ENCODE data around the gene WDR33.

WDR33 gene

DNA sequence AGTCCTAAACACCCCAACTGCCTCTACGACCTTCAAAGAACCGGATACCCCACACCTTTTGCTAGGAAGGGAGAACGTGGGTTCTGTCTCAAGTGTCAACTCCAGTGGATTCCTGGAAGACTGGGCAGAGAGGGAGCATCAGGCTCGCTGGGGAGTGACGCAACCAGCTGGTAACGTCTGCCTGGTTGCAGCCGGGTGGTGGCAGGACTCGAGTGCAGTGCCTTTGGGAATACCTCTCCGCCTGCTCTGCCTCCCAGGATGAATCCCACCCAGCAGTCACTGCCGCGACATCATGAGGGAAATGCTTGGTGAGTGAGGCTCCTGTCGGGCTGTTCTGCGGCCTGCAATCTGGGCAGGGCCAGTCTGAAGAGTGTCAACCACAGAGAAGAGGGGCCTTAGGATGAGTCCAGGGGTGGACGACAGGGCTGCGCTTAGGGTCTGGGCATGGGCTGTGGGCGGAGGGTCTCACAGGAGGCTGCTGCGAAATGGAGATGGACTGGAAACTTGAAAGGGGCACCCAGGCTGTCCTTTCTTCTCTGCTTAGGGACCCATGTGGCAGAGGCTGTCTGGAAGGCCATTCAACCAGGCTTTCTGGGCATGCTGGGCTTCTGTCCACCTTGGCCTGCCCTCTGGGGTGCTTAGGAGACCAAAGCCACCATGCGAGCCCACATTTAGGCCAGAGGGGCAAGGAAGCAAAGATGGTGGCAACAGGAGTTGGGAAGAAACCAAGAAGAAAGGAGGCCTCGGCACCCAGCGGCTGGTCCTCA lies 152.1 kb downstream of the WDR33 start:
- no peak for FAIRE-seq
- DNase-seq (ENCODE audit: low spot score), result no peak

DNA sequence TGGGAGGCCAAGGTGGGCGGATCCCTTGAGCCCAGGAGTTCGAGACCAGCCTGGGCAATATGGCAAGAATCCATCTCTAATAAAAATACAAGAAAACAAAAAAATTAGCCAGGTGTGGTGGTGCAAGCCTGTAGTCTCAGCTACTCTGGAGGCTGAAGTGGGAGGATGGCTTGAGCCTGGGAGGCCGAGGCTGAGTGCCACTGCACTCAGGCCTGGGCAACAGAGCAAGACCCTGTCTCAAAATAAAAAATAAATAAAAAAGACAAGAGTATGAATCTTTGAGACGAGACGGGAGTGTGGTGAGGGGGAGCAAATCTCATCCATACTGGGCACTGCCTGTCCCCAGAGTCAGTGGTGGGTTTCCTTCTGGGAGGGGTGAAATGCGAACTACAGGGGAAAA lies 152.8 kb downstream of the WDR33 start:
- DNase-seq (ENCODE audit: low spot score) (no peak), FAIRE-seq (no peak)

DNA sequence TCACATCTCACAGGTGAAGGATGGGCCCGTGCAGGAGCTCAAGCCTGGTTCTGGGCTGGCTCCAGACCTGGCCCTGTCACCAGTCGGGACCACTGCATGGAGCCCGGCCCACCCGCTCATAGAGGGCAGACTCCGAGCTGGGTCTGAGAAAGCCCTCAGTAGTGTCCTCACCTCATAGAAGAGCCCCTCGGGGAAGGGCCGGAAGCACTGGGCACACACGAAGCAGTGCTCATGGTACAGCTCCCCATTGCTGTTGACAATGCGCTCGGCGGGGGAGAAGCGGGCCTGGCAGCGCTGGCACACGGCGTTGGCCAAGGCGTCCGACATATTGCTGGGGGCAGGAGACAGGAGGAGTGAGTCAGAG lies 153.8 kb downstream of the WDR33 start:
- FAIRE-seq (no peak), DNase-seq (ENCODE audit: low spot score) (no peak)

DNA sequence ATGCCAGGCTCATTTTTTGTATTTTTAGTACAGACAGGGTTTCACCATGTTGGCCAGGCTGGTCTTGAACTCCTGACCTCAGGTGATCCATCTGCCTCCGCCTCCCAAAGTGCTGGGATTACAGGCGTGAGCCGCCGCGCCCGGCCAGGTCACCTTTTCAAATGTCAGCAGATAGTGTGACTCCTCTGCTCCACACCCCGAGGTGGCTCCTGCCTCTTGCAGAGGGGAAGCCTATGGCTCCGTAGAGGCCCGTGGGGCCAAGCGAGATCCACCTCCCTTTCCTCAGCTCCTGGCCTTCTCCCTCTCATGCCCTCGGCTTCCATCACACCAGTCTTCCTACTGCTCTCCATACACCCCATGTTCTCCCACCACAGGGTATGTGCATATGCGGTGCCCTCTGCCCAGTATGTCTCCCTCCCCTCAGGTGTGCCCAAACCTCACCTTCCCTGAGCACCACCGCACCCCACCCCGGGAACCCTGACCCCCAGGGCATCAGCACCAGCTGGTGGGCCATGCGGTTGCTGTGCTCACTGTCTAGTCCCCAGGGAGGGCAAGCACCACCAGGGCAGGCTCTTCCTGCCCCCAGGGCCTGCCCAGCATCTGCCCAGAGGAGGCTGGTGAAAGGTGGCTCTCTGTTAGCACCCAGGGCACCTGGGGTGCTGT lies 154.3 kb downstream of the WDR33 start:
- DNase-seq (ENCODE audit: low spot score), result no peak
- FAIRE-seq, result no peak

DNA sequence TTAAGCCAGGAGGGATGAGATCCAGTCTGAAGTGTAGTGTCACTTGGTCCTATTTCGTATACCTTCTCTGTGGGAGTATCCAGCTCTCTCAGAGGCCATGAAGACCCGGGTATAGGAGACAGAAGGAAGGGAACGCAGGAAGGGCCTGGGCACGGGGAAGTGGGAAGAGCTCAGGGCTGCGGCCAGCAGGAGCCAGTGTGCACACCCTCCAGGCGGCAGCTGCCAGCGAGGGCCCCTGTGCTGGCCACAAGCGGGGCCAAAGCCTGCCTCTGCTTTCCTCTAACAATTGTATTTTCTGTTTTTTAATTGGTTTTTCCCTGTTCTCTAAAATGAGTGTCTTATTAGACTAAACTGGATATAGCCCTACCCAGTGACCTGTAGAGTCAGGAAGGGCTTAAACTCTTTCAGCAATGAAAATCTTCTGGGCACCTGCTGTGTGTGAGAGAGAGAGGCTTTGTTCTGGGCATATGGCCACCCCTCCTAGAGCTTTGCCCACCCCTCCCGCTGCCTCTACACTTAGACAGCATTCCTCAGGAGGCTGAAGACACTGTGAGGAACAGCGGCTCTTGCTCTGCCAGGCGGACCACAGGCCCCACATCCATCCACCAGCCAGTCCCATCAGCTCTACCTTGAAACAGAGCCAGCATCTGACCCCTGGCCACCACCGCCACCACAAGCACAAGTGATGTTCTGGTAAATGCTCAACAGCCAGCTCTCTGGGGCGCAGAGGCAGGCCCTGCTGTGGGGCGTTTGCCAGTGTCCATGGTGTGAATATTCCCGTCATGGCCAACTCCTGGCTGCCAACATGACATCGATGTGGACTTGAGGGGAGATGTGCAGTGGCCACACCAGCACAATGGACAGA lies 155.5 kb downstream of the WDR33 start:
- DNase-seq (ENCODE audit: low spot score) (no peak), FAIRE-seq (no peak)

DNA sequence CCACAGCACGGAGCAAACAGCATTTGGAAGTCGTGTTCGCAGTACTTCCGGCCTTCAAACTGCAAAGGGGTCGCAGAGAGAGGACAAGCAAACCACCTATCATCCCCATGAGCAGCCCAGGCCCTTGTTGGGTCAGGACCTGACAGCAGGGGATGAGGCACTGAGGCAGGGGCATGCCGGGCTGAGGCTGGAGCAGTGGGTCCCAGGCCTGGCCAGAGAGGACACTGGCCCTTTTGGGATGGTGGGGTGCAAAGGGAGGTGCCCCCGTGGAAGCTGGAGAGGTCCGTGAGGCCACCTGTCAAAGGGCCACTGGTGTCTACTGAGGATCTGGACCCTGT lies 156.2 kb downstream of the WDR33 start:
- FAIRE-seq (no peak), DNase-seq (ENCODE audit: low spot score) (no peak)

DNA sequence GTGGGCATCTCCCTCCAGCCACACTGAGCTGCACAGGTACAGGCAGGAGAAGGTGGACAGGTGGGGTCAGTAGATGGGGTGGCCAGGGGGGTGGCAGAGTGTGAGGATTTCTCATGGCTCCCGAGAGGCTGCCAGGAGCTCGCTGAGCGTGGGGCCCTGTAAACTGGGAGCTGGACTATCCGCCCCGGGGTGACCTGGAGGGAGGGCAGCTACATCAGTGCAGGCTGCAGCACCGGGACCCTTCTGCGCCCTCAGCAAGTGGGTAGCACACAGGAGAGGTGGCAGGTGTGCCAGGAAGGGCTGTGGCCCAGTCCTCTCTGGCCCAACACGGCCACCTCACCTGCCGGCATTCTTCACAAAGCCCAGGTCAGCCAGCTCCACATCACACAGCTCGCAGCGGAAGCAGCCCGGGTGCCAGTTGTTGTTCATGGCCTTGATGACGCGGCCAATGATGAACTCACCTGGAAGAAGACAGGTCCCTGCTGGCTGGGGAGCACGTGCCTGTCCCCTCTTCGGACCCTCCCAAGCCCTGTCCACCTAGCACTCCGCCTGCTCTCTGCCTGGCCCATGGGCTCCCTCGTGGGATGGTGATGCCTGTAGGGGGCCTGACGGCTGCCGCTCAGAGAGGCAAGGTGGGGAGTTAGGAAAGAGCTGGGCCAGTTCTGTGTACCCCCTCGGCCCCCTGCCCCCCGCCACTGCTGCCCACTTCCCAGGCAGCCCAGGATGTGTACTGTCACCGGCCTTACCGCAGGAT lies 156.7 kb downstream of the WDR33 start:
- no peak for DNase-seq (ENCODE audit: low spot score)
- FAIRE-seq, result no peak

DNA sequence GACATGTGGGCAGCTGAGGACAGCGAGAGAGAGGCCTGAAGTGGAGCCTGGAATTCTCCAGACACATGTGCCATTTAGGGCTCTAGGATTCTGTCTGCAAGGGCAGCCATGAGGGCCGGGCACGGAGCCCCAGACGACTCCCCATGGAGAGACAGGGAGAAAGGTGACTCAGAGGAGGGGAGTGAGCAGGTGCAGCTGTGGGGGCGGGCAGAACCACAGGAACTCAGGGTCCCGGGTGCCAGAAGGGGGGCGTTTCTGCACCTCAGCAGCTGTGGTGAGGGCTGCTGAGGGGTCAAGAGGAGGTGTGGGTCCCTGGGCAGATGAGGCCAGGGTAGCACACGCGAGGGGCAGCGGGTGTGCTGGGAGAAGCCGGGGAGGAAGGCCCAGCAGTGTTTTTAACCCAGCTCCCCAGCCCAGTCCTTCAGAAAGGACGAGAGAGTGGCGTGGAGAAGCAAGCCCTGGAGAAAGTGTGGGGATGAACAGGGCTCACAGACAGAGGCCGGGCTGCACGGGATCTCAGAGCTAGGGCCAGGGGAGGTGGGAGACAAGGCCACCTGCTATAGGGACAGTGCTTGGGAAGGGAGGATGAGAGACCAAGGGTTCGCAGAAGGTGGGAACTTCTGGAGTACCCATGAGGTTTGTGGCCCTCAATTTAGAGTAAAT lies 157.4 kb downstream of the WDR33 start:
- DNase-seq (ENCODE audit: low spot score), result no peak
- no peak for FAIRE-seq

DNA sequence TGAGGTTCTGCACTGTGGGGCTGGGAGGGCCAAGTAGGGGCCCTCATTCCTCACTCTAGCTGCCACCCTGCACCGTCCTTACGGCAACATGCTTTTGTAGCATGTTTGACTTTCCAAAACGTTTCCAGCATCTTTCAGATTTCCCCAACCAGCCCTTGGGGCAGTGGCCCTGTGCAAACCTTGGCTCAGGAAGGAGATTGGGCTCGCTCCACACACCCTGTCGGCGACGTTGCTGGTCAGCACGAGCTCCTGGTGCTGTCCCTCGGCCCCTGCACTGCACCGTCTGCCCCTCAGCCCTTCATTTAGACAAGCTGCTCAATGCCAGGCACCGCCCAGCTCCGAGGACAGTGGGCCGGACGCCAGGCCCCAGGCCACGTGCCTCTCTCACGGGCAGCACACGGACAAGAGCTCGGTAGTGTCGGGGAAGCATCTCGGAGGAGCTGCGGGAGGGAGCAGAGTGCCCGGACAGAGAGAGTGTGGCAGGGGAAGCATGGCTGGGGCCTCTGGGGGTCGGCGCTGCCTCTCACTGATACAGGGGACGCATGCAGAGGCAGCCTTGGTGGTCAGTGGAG lies 158.1 kb downstream of the WDR33 start:
- DNase-seq (ENCODE audit: low spot score) (no peak), FAIRE-seq (no peak)

DNA sequence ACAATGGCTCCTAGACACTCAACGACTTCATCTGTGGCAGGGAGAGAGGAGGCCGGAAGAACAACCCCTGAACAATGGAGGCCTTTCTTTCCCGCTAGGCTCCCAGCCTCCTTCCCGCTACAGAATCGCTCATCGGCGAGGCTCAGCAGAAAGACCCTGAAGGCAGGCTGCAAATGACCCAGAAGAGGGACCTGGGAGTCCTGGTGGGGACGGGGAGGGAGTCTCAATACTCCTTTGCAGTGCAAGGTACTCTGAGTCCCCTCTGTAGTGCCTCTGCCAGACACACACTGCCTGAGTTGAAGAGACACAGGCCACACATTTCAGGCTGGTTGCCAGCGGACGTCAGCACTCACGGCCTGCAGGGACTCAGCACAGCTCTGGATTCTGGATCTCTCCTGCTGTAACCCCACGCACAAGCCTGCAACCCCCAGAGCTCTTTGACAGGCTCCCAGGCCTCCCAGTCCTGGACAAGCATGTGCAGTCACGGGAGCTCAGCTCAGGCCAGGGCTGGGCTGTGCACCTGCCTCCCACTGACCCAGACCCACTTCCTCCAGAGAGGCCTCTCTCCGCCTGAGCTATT lies 158.9 kb downstream of the WDR33 start:
- DNase-seq (ENCODE audit: low spot score) (no peak), FAIRE-seq (no peak)

DNA sequence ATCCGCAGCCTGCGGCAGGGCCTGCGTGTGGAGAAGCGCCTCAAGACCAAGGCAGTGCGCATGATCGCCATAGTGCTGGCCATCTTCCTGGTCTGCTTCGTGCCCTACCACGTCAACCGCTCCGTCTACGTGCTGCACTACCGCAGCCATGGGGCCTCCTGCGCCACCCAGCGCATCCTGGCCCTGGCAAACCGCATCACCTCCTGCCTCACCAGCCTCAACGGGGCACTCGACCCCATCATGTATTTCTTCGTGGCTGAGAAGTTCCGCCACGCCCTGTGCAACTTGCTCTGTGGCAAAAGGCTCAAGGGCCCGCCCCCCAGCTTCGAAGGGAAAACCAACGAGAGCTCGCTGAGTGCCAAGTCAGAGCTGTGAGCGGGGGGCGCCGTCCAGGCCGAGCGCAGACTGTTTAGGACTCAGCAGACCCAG lies 159.6 kb downstream of the WDR33 start:
- no peak for DNase-seq (ENCODE audit: low spot score)
- FAIRE-seq, result no peak
